ENCODE data around the gene PLA2G4A.
"Not testable (repeated sequence)": the region's sequence is repeated elsewhere in the genome, so short reads cannot be mapped to it uniquely, and the experiment has no call there.

Gene PLA2G4A

GRCh38 chr1:186917106-186917786 lies 88.5 kb downstream of the PLA2G4A start:
- not testable (repeated sequence) for H2AFZ ChIP-seq (ENCODE audit: low read length); H3K4me2 ChIP-seq (ENCODE audit: low read depth, low read length, poor library complexity, severe bottlenecking); H4K20me1 ChIP-seq (ENCODE audit: insufficient read depth, low read length, poor library complexity, severe bottlenecking); H3F3A ChIP-seq (ENCODE audit: low read depth); H3K79me2 ChIP-seq (ENCODE audit: insufficient read depth, low read length); H3K9me2 ChIP-seq (replicated peaks; ENCODE audit: low read depth, low read length); H3K27me3 ChIP-seq (ENCODE audit: insufficient read depth, low read length, poor library complexity, severe bottlenecking); H3K4me1 ChIP-seq (ENCODE audit: insufficient read depth, low read length, poor library complexity, severe bottlenecking); H3K9me3 ChIP-seq (ENCODE audit: insufficient read depth, low read depth, low read length); H3K9ac ChIP-seq (ENCODE audit: low read depth, low read length, poor library complexity, severe bottlenecking); H3K4me3 ChIP-seq (ENCODE audit: low read length, poor library complexity, severe bottlenecking); H3K36me3 ChIP-seq (ENCODE audit: insufficient read depth, low read length)
- TF ChIP-seq CTCF (conservative IDR thresholded peaks at IDR 0.05; ENCODE audit: low read length): peak; percentile 34

- H2AFZ ChIP-seq (ENCODE audit: low read length); H3K4me1 ChIP-seq (ENCODE audit: insufficient read depth, low read length, poor library complexity, severe bottlenecking); H3F3A ChIP-seq (ENCODE audit: low read depth); H3K79me2 ChIP-seq (ENCODE audit: insufficient read depth, low read length); H3K4me2 ChIP-seq (ENCODE audit: low read depth, low read length, poor library complexity, severe bottlenecking); H3K27me3 ChIP-seq (ENCODE audit: insufficient read depth, low read length, poor library complexity, severe bottlenecking); H3K9me3 ChIP-seq (ENCODE audit: insufficient read depth, low read depth, low read length); H3K36me3 ChIP-seq (ENCODE audit: insufficient read depth, low read length); H4K20me1 ChIP-seq (ENCODE audit: insufficient read depth, low read length, poor library complexity, severe bottlenecking); H3K9me2 ChIP-seq (replicated peaks; ENCODE audit: low read depth, low read length); H3K9ac ChIP-seq (ENCODE audit: low read depth, low read length, poor library complexity, severe bottlenecking); H3K4me3 ChIP-seq (ENCODE audit: low read length, poor library complexity, severe bottlenecking): not testable (repeated sequence)
Observed at GRCh38 chr1:186921386-186921785, 92.6 kb downstream of the PLA2G4A start.

- not testable (repeated sequence) for H3K9me3 ChIP-seq (ENCODE audit: insufficient read depth, low read depth, low read length); H3K4me1 ChIP-seq (ENCODE audit: insufficient read depth, low read length, poor library complexity, severe bottlenecking); H3K27me3 ChIP-seq (ENCODE audit: insufficient read depth, low read length, poor library complexity, severe bottlenecking); H3K9me2 ChIP-seq (replicated peaks; ENCODE audit: low read depth, low read length); H3K36me3 ChIP-seq (ENCODE audit: insufficient read depth, low read length); H2AFZ ChIP-seq (ENCODE audit: low read length); H3K4me3 ChIP-seq (ENCODE audit: low read length, poor library complexity, severe bottlenecking); H4K20me1 ChIP-seq (ENCODE audit: insufficient read depth, low read length, poor library complexity, severe bottlenecking); H3K79me2 ChIP-seq (ENCODE audit: insufficient read depth, low read length); H3K4me2 ChIP-seq (ENCODE audit: low read depth, low read length, poor library complexity, severe bottlenecking); H3K9ac ChIP-seq (ENCODE audit: low read depth, low read length, poor library complexity, severe bottlenecking); H3F3A ChIP-seq (ENCODE audit: low read depth)
Observed at GRCh38 chr1:186922814-186923213, 94.1 kb downstream of the PLA2G4A start.

- no peaks in the 10 kb centered on the region for H4K20me1 ChIP-seq (ENCODE audit: insufficient read depth, low read length, poor library complexity, severe bottlenecking)
- H3K9me3 ChIP-seq (ENCODE audit: insufficient read depth, low read depth, low read length): no peaks in the 10 kb centered on the region
- H3K4me2 ChIP-seq (ENCODE audit: low read depth, low read length, poor library complexity, severe bottlenecking): no peak overlapping the region
- no peaks in the 10 kb centered on the region for H3K79me2 ChIP-seq (ENCODE audit: insufficient read depth, low read length)
- no peaks in the 10 kb centered on the region for H3K4me1 ChIP-seq (ENCODE audit: insufficient read depth, low read length, poor library complexity, severe bottlenecking)
- H3K36me3 ChIP-seq (ENCODE audit: insufficient read depth, low read length): no peaks in the 10 kb centered on the region
- TF ChIP-seq CTCF (conservative IDR thresholded peaks at IDR 0.05; ENCODE audit: low read length) (no peak), EZH2phosphoT487 (IDR thresholded peaks at IDR 0.05; ENCODE audit: borderline replicate concordance) (no peak)
- no peaks in the 10 kb centered on the region for H3F3A ChIP-seq (ENCODE audit: low read depth)
- no peak overlapping the region for H3K9ac ChIP-seq (ENCODE audit: low read depth, low read length, poor library complexity, severe bottlenecking)
- no peaks in the 10 kb centered on the region for H3K9me2 ChIP-seq (replicated peaks; ENCODE audit: low read depth, low read length)
- H3K4me3 ChIP-seq (ENCODE audit: low read length, poor library complexity, severe bottlenecking): no peak overlapping the region
- H3K27me3 ChIP-seq (ENCODE audit: insufficient read depth, low read length, poor library complexity, severe bottlenecking): no peaks in the 10 kb centered on the region
- H2AFZ ChIP-seq (ENCODE audit: low read length): no peak overlapping the region
Observed at GRCh38 chr1:186923486-186923885, 94.7 kb downstream of the PLA2G4A start.

All from Loucy (cell line).